Right renal cortex interstitium (tissue), 3 donors: Measurements from ENCODE around the gene TAB2. TPM values are rescaled to one million over a fixed set of nuclear protein-coding genes. Genes with fewer than 3 reads are reported as not detected.

Experiments
- DNase-seq, 3 donors: peaks; one replicate each; pipeline ENCODE4 v3.0.0-alpha.2; 2013; ENCODE audit warnings: low read depth in 3 of 3, low spot score in 2 of 3
- polyA plus RNA-seq, 3 donors: library from polyadenylated mRNA; unstranded; fragments of 120-200 nt; gene quantifications; one replicate each; pipeline ENCODE4 v1.2.1, GENCODE V29; 2013; ENCODE audit not compliant: insufficient read length in 3 of 3

The TAB2 gene
- polyA plus RNA-seq: 100 to 1,000 TPM in 2 of 3 donors, 10 to 100 TPM in 1; 94.2 to 111 (median 100) TPM

DNA sequence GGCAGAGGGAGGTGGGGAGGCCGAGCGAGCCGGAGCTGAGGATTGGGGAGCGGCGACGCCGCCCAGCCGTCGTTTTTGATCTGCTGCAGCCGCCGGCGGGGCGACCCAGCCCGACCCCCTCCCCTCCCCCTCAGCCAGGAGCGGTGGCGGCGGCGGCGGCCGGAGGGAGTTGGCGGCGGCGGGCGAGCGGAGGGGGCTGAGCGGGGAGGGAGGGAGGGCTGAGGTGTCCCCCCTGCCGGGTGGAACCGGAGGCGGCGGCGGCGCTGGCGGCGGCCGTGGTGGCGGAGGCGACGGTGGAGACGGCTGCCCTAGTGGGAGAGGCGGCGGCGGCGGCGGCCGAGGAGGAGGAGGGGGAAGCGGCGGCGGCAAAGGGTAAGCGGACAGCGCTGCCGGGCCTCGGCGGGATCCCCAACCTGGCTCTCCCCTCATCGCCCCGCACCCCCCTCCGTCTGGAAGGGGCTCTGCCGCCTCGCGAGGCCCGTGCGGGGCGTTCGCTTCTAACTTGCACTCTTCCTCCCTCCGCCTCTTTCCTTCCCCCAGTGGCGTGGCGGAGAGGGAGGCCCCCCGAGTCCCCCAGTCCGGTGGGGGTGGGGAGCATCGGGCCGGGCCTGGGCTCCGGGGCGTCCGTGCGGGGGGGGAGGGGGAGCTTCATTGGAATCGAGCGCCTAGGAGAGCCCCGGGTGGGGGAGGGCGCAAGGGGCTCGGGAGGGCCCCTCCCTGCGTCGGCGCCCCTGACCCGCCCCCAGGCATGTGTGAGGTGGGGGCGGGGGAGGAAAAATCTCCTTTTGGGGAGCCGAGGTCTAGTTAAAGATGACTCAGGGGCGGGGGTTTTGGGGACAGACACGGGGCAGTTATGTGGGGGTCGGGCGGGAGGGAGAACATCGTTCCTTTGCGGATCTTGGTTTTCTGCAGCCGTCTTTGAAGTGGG, at the start of gene TAB2:
Gene TAB2 (plus strand): TSS at position 69 of the 928 bp plus-strand sequence. CDS start 52,286 bp downstream, outside the sequence.
- DNase-seq: peak in 1 of 3 donors; percentile 25

- no peak for DNase-seq
Measured at GRCh38 chr6:149268146-149268545, 49.4 kb upstream of the TAB2 start.

- DNase-seq: no peak
Measured at GRCh38 chr6:149268768-149269167, 48.7 kb upstream of the TAB2 start.

DNA sequence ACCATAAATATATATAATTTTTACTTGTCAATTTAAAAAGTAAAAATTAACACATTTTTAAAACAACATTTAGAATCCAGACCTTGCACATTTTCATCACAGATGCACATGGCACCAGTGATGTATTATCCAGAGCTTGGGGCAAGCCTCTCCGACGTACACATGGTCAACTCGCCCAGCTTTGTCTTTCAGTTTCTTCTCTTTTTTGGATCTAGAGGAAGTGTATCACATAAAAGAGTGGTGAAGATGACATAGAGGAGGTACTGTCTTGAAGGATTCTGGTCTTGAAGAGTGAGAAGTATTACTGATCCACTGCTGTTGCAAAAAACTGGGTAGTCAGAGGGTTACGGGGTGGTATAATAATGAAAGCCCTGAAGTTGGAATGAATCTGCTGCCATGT, 46.9 kb upstream of the TAB2 start:
- DNase-seq: no peak

DNA sequence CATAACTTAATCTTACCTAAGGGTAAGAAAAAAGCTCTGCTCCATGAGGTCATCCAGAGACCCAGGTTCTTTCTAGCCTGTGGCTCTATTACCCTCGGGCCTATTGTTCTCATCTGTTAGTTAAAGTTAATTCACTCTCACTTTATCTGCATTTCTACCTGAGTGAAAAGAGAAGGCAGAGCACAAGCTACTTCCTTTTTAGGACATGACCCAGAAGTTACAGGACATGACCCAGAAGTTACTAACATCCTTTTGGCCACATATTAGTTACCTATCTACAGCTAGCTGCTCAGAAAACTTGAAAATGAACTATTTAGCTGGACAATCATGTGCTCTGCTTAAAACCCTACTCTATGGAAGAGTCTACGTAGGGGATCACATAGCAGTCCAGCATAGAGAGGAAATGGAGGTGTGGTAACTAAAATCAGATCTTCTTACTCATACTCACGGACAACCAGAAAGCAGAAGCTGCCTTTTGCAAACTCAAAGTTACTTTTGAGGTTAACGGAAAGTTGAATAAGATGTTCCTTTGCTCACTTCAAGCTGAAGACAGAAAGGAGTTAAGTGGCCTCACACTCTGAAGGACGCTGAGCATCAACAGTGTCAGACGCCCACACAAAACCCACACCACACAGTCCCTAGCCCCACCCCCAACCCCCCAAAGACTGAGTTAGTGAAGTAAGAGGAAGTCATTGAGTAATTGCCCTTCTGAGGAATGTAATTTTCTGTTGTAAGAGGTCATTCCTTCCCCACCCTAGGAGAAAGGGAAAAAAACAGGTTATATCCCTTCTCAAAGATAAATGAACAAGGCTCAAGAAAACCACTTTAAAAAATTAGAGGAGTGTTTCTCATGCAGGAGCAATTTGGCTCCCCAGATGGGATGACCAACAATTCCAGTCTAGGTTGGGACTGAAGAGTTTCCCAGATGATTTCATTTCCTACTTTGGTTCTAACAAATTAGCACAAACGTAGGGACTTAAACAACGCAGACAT, 45.9 kb upstream of the TAB2 start:
- DNase-seq: no peak

DNA sequence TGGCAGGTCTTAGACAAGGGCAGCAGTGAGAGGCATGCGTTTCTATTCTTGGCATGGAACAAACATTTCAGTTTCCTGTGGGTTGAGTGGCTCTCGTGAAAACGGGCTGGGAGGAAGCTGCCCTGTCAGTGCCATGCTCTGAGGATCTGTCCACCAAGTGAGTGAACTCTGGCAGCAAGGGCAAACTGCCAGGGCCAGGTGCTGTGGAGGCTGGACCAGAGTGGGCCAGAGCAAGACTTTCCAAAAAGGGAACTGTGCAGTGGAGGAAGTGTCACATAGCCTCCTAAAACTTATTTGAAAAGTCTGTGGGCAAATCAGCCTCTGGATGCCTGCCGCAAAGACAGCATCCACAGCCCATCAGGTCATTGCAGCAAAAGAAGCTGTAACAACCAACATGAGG, 44.2 kb upstream of the TAB2 start:
- DNase-seq: no peak

- no peak for DNase-seq
Measured at GRCh38 chr6:149275621-149276020, 41.9 kb upstream of the TAB2 start.

DNA sequence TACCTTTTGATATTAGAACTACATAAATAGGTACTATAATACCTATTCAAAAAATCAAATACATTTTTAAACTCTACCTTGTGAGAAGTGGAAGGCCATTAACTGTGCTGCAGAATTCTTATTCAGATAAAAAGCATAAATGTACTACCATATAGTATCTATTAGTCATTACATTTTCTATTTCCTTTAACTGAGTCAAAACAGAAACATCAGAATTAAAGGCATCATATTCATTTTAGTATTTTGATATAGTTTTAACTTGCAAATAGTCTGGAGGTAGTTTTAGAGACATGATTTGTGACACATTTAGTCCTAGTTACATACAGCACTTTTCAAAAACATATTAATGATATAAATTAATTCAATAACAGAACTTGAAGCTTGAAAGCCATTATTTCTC, 39.9 kb upstream of the TAB2 start:
- DNase-seq: no peak

- DNase-seq: no peak
Measured at GRCh38 chr6:149278997-149279396, 38.5 kb upstream of the TAB2 start.

GRCh38 chr6:149284904-149285303, 32.6 kb upstream of the TAB2 start:
- no peak for DNase-seq

DNA sequence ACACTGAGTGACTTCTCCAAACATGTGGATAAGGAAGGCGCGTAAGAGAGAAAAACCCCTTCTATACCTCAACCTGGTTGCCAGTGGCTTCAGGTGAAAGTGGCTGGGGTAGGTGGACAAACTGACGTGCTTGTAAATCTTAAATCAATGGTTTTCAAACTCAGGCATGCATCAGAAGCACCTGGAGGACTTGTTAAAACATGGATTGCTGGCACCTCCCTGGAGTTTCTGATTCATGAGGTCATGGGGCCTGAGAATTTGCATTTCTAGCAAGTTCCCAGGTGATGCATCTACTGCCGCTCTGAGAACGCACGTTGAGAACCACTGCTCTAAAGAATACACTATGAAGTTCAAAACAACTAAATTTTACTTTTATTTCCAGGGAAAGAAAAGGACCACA, 31.9 kb upstream of the TAB2 start:
- no peak for DNase-seq

GRCh38 chr6:149286905-149287304, 30.6 kb upstream of the TAB2 start:
- no peak for DNase-seq

- no peak for DNase-seq
Measured at GRCh38 chr6:149289192-149289781, 28.2 kb upstream of the TAB2 start.

DNA sequence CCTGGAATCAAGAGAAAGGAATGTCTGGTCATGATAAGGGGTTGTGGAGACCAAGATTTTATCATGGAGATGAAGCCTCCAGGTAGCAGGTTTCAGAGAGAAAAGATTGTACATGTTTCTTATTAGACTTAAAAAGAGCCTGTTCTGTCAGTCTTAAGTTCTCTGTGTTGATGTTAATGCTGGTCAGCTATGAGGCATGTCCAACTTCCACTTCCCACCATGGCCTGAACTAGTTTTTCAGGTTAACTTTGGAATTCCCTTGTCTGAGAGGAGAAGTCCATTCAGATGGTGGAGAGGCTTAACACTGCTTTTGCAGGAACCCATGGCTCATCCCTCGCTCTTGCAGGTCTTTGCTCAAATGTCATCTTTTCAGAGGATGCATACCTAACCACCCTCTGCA, 27.5 kb upstream of the TAB2 start:
- no peak for DNase-seq

DNA sequence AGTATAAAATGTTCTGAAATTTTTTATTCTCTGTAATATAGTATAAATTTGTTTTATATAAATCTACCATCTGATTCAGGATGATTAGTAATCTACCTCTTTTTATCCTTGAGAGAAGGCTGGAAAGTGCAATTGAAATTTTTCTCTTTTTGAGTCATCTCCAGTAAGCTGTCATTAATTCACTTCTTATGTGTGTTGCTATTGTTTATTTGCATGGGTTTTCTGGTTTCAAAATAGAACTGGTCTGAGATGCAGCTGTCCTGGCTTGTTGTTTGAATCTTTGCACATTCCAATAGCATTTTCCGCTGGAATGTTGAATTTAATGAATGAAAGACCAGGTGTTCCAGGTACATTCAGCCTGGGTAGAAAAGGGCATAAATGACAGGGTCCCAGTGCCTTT, 24.3 kb upstream of the TAB2 start:
- DNase-seq: no peak

- DNase-seq: no peak
Measured at GRCh38 chr6:149300563-149300962, 16.9 kb upstream of the TAB2 start.

DNA sequence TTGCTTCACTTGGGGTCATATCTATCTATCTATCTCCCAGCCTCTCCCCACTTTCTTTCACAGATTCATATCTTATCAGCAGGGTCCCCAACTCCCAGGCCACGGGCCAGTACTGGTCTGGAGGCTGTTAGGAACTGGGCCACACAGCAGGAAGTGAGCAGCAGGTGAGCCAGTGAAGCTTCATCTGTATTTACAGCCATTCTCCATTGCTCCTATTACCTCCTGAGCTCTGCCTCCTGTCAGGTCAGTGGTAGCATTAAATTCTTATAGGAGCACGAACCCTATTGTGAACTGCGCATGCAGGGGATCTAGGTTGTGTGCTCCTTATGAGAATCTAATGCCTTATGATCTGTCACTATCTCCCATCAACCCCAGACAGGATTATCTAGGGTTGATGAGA, 14.8 kb upstream of the TAB2 start:
- DNase-seq: no peak

DNA sequence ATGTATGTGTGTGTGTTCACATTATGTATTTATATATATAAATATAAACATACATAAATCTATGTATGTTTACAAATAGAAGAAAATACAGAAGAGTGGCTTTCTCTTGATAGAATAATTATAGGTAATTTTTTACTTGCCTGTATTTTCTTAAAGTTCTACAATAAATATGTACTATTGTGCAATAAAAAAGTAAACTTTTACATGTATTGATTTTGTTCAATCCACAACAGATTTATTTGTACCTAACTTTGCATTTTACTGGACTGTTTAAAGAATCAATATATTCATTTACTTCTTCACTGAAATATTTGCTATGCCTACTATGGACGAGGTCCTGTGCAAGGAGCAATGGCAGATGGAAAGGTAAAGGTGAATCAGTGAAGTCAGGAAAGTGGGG, 14.0 kb upstream of the TAB2 start:
- DNase-seq: no peak

- DNase-seq: no peak
Measured at GRCh38 chr6:149305372-149305771, 12.1 kb upstream of the TAB2 start.

GRCh38 chr6:149306967-149307366, 10.5 kb upstream of the TAB2 start:
- no peak for DNase-seq

DNA sequence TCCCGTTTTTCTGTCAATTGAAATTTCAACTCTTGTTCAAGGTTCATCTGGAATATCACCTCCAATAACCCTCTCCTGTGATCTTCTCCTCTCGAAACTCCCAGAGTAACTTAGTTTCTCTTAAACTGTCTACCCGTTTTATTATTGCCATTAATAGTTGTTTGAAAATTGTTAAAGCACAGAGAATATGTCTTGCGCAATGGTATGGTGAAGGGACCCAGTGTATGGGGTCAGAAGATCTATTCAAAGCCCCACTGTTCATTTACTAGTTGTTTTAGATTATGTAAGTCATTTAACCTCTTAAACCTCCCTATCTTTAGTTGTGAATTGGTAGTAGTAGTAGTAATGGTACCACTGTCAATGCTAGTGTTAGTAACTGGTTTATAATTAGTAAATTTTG, 6.2 kb upstream of the TAB2 start:
- no peak for DNase-seq
